ENCODE measurements around the gene GDAP2.

DNA sequence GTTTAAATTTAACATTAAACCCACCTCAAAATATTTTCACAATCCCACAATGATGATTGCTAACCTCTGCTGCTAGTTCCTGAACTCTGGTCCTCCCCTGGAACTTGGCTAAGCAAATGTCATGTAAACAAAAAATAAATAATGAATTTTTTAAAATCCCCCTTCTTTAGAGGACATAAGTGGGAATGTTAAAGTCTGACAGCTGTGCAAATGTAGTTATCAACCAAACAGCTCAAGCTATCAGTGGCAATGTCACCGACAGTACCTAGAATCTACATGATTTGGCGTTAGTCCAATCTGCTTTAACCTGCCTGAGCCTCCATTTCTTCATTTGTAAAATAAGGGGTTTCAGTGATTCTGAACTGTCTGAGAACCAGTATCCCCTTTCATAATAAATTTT, 67.7 kb downstream of the GDAP2 start:
- TF ChIP-seq EZH2 (IDR thresholded peaks at IDR 0.05; ENCODE audit: borderline replicate concordance, insufficient read depth, low read depth, low read length, poor library complexity, severe bottlenecking) = no peak
- TF ChIP-seq, protein P1, sequence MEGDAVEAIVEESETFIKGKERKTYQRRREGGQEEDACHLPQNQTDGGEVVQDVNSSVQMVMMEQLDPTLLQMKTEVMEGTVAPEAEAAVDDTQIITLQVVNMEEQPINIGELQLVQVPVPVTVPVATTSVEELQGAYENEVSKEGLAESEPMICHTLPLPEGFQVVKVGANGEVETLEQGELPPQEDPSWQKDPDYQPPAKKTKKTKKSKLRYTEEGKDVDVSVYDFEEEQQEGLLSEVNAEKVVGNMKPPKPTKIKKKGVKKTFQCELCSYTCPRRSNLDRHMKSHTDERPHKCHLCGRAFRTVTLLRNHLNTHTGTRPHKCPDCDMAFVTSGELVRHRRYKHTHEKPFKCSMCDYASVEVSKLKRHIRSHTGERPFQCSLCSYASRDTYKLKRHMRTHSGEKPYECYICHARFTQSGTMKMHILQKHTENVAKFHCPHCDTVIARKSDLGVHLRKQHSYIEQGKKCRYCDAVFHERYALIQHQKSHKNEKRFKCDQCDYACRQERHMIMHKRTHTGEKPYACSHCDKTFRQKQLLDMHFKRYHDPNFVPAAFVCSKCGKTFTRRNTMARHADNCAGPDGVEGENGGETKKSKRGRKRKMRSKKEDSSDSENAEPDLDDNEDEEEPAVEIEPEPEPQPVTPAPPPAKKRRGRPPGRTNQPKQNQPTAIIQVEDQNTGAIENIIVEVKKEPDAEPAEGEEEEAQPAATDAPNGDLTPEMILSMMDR (IDR thresholded peaks at IDR 0.05) = no peak

Measured in B cell (primary cell).